IPS-NIHi7 (cell line): ENCODE data around the gene CLSTN2.
A peak's percentile ranks its signal among the peaks of the same experiment; 100 is the strongest.

Source experiments
- DNase-seq: peaks from one replicate; pipeline ENCODE4 v3.0.0; 2012; ENCODE audit warnings: mixed read lengths; ENCODE audit errors: extremely low spot score

Gene CLSTN2

GRCh38 chr3:140093742-140094141, 158.8 kb downstream of the CLSTN2 start:
- no peak for DNase-seq

GRCh38 chr3:140094487-140094886, 159.5 kb downstream of the CLSTN2 start:
- DNase-seq: no peak

- DNase-seq: no peak
Observed at GRCh38 chr3:140096037-140096436, 161.1 kb downstream of the CLSTN2 start.

GRCh38 chr3:140097874-140098635, 163.1 kb downstream of the CLSTN2 start:
- no peak for DNase-seq

- DNase-seq: no peak
Observed at GRCh38 chr3:140100479-140100878, 165.5 kb downstream of the CLSTN2 start.

GRCh38 chr3:140103166-140103565, 168.2 kb downstream of the CLSTN2 start:
- DNase-seq: no peak

GRCh38 chr3:140103986-140104645, 169.1 kb downstream of the CLSTN2 start:
- no peak for DNase-seq

- DNase-seq: no peak
Observed at GRCh38 chr3:140113996-140114788, 179.2 kb downstream of the CLSTN2 start.

GRCh38 chr3:140114789-140115080, 179.8 kb downstream of the CLSTN2 start:
- DNase-seq: no peak

GRCh38 chr3:140117096-140117526, 182.1 kb downstream of the CLSTN2 start:
- DNase-seq: peak; percentile 29

- no peak for DNase-seq
Observed at GRCh38 chr3:140122183-140122582, 187.2 kb downstream of the CLSTN2 start.

GRCh38 chr3:140128217-140128616, 193.2 kb downstream of the CLSTN2 start:
- no peak for DNase-seq

- peak; percentile 80 for DNase-seq
Observed at GRCh38 chr3:140128631-140129030, 193.6 kb downstream of the CLSTN2 start.

GRCh38 chr3:140129768-140130284, 194.8 kb downstream of the CLSTN2 start:
- no peak for DNase-seq

GRCh38 chr3:140131895-140132294, 196.9 kb downstream of the CLSTN2 start:
- DNase-seq: no peak

- DNase-seq: no peak
Observed at GRCh38 chr3:140134231-140134965, 199.4 kb downstream of the CLSTN2 start.

- DNase-seq: no peak
Observed at GRCh38 chr3:140135461-140135860, 200.5 kb downstream of the CLSTN2 start.

- DNase-seq: no peak
Observed at GRCh38 chr3:140143367-140144069, 208.5 kb downstream of the CLSTN2 start.

- peak; percentile 37 for DNase-seq
Observed at GRCh38 chr3:140145528-140145927, 210.5 kb downstream of the CLSTN2 start.

- no peak for DNase-seq
Observed at GRCh38 chr3:140146668-140147067, 211.7 kb downstream of the CLSTN2 start.

GRCh38 chr3:140147965-140148490, 213.0 kb downstream of the CLSTN2 start:
- DNase-seq: no peak
